MM.1S (cell line): ENCODE data around the gene IRGQ.
A peak's percentile ranks its signal among the peaks of the same experiment; 100 is the strongest.

Experiments
- DNase-seq: peaks from one replicate; pipeline ENCODE4 v3.0.0-alpha.2; 2015
- H2AFZ ChIP-seq: fragments of 300-600 bp; sonication (generic); 2 replicates; pipeline ENCODE4 v1.6.0; 2016; ENCODE audit warnings: antibody characterized with exemption, low read length
- H3F3A ChIP-seq: fragments of 300-600 bp; sonication (generic); 2 replicates; pipeline ENCODE4 v1.6.1; 2016; ENCODE audit warnings: mild to moderate bottlenecking, antibody characterized with exemption, low read length, moderate library complexity, mixed read lengths; ENCODE audit not compliant: insufficient read depth
- H3K27ac ChIP-seq: fragments of 300-600 bp; sonication (generic); 2 replicates; pipeline ENCODE4 v1.5.1; 2016; ENCODE audit warnings: mild to moderate bottlenecking, low read length
- H3K27me3 ChIP-seq: fragments of 300-600 bp; sonication (generic); replicated peaks from 2 replicates; pipeline ENCODE4 v1.6.0; 2016; ENCODE audit warnings: low read length; ENCODE audit not compliant: insufficient read depth
- H3K36me3 ChIP-seq: fragments of 300-600 bp; sonication (generic); replicated peaks from 2 replicates; pipeline ENCODE4 v1.6.1; 2016; ENCODE audit warnings: mild to moderate bottlenecking, low read length, mixed read lengths; ENCODE audit not compliant: insufficient read depth
- H3K4me1 ChIP-seq: fragments of 300-600 bp; sonication (generic); 2 replicates; pipeline ENCODE4 v1.6.1; 2016; ENCODE audit warnings: low read length, mixed read lengths
- H3K4me2 ChIP-seq: fragments of 300-600 bp; sonication (generic); 2 replicates; pipeline ENCODE4 v1.6.0; 2016; ENCODE audit warnings: low read depth, low read length
- H3K4me3 ChIP-seq: fragments of 300-600 bp; sonication (generic); 2 replicates; pipeline ENCODE4 v1.5.1; 2016; ENCODE audit warnings: low read length, mixed read lengths
- H3K79me2 ChIP-seq: fragments of 300-600 bp; sonication (generic); 2 replicates; pipeline ENCODE4 v1.6.1; 2016; ENCODE audit warnings: mixed run types, low read length, mixed read lengths
- H3K9ac ChIP-seq: fragments of 300-600 bp; sonication (generic); 2 replicates; pipeline ENCODE4 v1.6.1; 2016; ENCODE audit warnings: low read length, mixed read lengths
- H3K9me2 ChIP-seq: fragments of 300-600 bp; sonication (generic); replicated peaks from 2 replicates; pipeline ENCODE4 v1.6.1; 2016; ENCODE audit warnings: mild to moderate bottlenecking, low read length, mixed read lengths; ENCODE audit not compliant: insufficient read depth
- H3K9me3 ChIP-seq: fragments of 300-600 bp; sonication (generic); replicated peaks from 2 replicates; pipeline ENCODE4 v1.6.1; 2016; ENCODE audit warnings: mild to moderate bottlenecking, low read length, mixed read lengths; ENCODE audit not compliant: insufficient read depth
- H4K20me1 ChIP-seq: fragments of 300-600 bp; sonication (generic); 2 replicates; pipeline ENCODE4 v1.6.1; 2016; ENCODE audit warnings: mild to moderate bottlenecking, low read length, moderate library complexity, mixed read lengths; ENCODE audit not compliant: insufficient read depth
- CTCF ChIP-seq: fragments of 300-600 bp; sonication (generic); IDR thresholded peaks from 2 replicates; pipeline ENCODE4 v1.5.1; 2016; ENCODE audit warnings: antibody characterized with exemption, low read length, mixed read lengths
- EZH2 ChIP-seq: fragments of 300-600 bp; sonication (generic); optimal IDR thresholded peaks from 2 replicates; pipeline ENCODE3; 2017; ENCODE audit warnings: low read depth, mild to moderate bottlenecking, antibody characterized with exemption, low read length, mixed read lengths
- EZH2phosphoT487 ChIP-seq: fragments of 300-600 bp; sonication (generic); IDR thresholded peaks from 2 replicates; pipeline ENCODE4 v1.6.1; 2018; ENCODE audit warnings: antibody characterized with exemption, low read length

The IRGQ gene

GRCh38 chr19:43575955-43576878, 19.7 kb downstream of the IRGQ start:
- Histone ChIP-seq H3K36me3 (no peaks in the 10 kb centered on the region), H3K9ac (peak overlapping the region; percentile 69; the same call in 1 of the 2 replicates), H3K4me2 (peak overlapping the region; percentile 97), H3K4me3 (peak overlapping the region; percentile 100), H3K27ac (peak overlapping the region; percentile 46; the same call in 1 of the 2 replicates), H3K4me1 (peaks cover 4% of the 10 kb centered on the region; the same call in 1 of the 2 replicates), H3K27me3 (peaks cover 19% of the 10 kb centered on the region; the same call in 1 of the 2 replicates), H3K79me2 (peaks cover 16% of the 10 kb centered on the region), H3K9me3 (no peaks in the 10 kb centered on the region), H3K9me2 (no peaks in the 10 kb centered on the region), H2AFZ (peak overlapping the region; percentile 86), H4K20me1 (no peaks in the 10 kb centered on the region), H3F3A (no peaks in the 10 kb centered on the region)
- TF ChIP-seq EZH2phosphoT487, result no peak
- TF ChIP-seq EZH2, result no peak
- no peak for TF ChIP-seq CTCF
- no peak for DNase-seq

DNA sequence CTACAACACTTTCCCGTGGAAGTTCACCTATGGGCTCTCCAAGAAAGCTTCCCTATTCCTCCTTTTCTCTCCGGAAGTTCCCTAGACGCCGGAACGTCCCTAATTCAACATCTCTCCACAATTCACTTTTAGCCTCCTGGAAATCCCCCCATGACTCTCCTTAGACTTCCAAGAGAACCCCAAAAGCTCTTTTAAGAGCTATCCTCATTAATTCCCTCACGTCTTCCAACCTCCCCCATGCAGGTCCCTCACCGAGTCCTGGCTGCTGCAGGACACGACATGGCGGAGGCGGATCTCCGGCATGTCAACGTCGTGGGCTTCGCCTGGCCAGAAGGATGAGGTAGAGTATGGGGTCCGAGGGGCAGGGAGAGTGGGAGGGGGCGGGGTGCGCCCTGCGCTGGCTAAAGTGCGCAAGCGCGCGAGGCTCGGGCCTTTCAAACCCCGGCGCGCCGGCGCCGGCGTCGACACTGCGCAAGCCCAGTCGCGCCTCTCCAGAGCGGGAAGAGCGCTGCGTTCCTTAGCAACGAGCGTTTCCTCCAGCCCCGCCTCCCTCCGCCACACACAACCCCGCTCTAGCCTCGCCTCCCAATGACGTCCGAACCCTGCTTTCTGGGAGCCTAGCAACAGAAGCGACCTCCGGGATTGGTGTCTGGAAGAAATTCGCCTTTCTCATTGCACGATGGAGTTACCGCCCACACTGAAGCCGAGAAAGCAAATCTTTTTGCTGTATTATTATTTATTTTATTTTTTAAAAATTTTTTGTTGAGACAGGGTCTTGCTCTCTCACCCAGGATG, 20.6 kb downstream of the IRGQ start, which contains the start of the genes PINLYP and XRCC1:
TSS of gene PINLYP (plus strand) at position 646 of the 795 bp plus-strand sequence. CDS start 1,391 bp downstream, outside the sequence.
TSS of gene XRCC1 (minus strand) at position 372 of the 795 bp plus-strand sequence. CDS start at position 303, 69 bp downstream.
- peak within 1 kb of the TSS; percentile 53; the same call in 1 of the 2 replicates for H3K27ac ChIP-seq
- peaks cover 19% of the 10 kb centered on the region; the same call in 1 of the 2 replicates for H3K27me3 ChIP-seq
- peaks cover 4% of the 10 kb centered on the region; the same call in 1 of the 2 replicates for H3K4me1 ChIP-seq
- peak within 1 kb of the TSS; percentile 96 for H2AFZ ChIP-seq
- H3K4me2 ChIP-seq, result peak within 1 kb of the TSS; percentile 97
- H3K9me2 ChIP-seq, result no peaks in the 10 kb centered on the region
- no peaks in the 10 kb centered on the region for H3K9me3 ChIP-seq
- no peaks in the 10 kb centered on the region for H3F3A ChIP-seq
- peak; percentile 99 for DNase-seq
- H3K79me2 ChIP-seq, result peaks cover 16% of the 10 kb centered on the region
- no peak for TF ChIP-seq EZH2phosphoT487
- H3K36me3 ChIP-seq, result no peaks in the 10 kb centered on the region
- peak within 1 kb of the TSS; percentile 97 for H3K9ac ChIP-seq
- H3K4me3 ChIP-seq, result peak within 1 kb of the TSS; percentile 100
- H4K20me1 ChIP-seq, result no peaks in the 10 kb centered on the region

DNA sequence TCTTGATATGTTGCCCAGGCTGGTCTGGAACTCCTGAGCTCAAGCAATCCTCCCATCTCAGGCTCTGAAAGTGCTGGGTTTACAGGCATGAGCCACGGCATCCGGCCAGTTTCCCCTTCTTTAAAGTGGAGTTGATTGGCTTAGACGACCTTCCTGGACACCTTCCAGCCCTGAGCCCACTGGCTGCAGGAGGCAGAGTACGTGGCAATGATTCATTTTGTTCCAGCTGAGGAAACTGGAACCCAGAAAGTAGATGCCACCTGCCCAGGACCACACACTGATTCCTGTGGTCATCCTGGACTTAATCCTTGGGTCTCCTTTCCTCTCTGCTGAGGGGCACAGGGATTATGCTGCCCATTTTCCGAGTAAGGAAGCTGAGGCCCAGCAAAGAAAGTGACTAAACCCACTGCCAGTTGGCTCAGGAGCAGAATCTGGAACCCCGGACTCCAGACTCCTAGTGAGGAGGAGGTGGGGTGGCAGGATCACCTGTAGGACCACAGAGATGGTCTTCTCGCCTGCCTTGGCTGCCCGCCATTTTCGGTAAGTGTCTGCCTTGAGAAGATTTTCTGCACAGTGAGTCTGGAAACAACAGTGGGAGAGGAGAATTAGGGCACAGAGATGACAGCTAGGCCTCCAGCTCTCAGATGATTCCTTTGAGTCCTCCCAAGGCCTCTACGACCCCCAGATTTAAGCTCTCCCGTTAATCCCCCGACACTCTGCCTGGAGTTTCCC, 21.3 kb downstream of the IRGQ start:
- TF ChIP-seq EZH2phosphoT487 (no peak), EZH2 (no peak), CTCF (no peak)
- peak overlapping the region; percentile 53; the same call in 1 of the 2 replicates for H3K27ac ChIP-seq

More for the DNA sequence above, 21.3 kb downstream of the IRGQ start:
- Histone ChIP-seq H3K27me3 (peaks cover 19% of the 10 kb centered on the region; the same call in 1 of the 2 replicates), H3K9ac (peak overlapping the region; percentile 97), H3K9me2 (no peaks in the 10 kb centered on the region), H3F3A (no peaks in the 10 kb centered on the region), H3K4me1 (peaks cover 4% of the 10 kb centered on the region; the same call in 1 of the 2 replicates), H3K79me2 (peaks cover 19% of the 10 kb centered on the region), H2AFZ (peak overlapping the region; percentile 96), H3K4me3 (peak overlapping the region; percentile 100), H4K20me1 (no peaks in the 10 kb centered on the region), H3K36me3 (no peaks in the 10 kb centered on the region), H3K4me2 (peak overlapping the region; percentile 79), H3K9me3 (no peaks in the 10 kb centered on the region)
- no peak for DNase-seq
